HEK293 (cell line): ENCODE measurements around the gene PARD6B.

Experiments
- BCL11B ChIP-seq: fragments of 450-650 bp; formaldehyde crosslinking; IDR thresholded peaks from 2 replicates; pipeline ENCODE4 v1.5.1; 2016; ENCODE audit warnings: low read depth, missing biosample characterization, missing genetic modification characterization
- KLF1 ChIP-seq: fragments of 450-650 bp; formaldehyde crosslinking; IDR thresholded peaks from 2 replicates; pipeline ENCODE4 v1.5.1; 2016; ENCODE audit warnings: missing biosample characterization, missing genetic modification characterization
- KLF7 ChIP-seq: fragments of 450-650 bp; formaldehyde crosslinking; IDR thresholded peaks from 2 replicates; pipeline ENCODE4 v1.5.1; 2016; ENCODE audit warnings: missing biosample characterization, missing genetic modification characterization, borderline replicate concordance
- KLF9 ChIP-seq: fragments of 450-650 bp; formaldehyde crosslinking; IDR thresholded peaks from 2 replicates; pipeline ENCODE4 v1.5.1; 2016; ENCODE audit warnings: missing biosample characterization, missing genetic modification characterization, low read depth
- MEIS1 ChIP-seq: sonication (generic); formaldehyde crosslinking; IDR thresholded peaks from 2 replicates; pipeline ENCODE4 v1.8.1; 2022; ENCODE audit warnings: missing genetic modification reagents, mild to moderate bottlenecking, borderline replicate concordance
- MYNN ChIP-seq: fragments of 450-650 bp; formaldehyde crosslinking; IDR thresholded peaks from 2 replicates; pipeline ENCODE4 v1.5.1; 2016; ENCODE audit warnings: missing biosample characterization, missing genetic modification characterization, borderline replicate concordance
- MZF1 ChIP-seq: fragments of 450-650 bp; formaldehyde crosslinking; IDR thresholded peaks from 2 replicates; pipeline ENCODE4 v1.5.1; 2017; ENCODE audit warnings: missing biosample characterization, missing genetic modification characterization, borderline replicate concordance
- ZBTB20 ChIP-seq: fragments of 450-650 bp; formaldehyde crosslinking; IDR thresholded peaks from 2 replicates; pipeline ENCODE4 v1.5.1; 2016; ENCODE audit warnings: missing biosample characterization, missing genetic modification characterization
- ZBTB21 ChIP-seq: fragments of 450-650 bp; formaldehyde crosslinking; IDR thresholded peaks from 2 replicates; pipeline ENCODE4 v1.5.1; 2017; ENCODE audit warnings: missing biosample characterization, missing genetic modification characterization
- ZFHX2 ChIP-seq: fragments of 450-650 bp; formaldehyde crosslinking; conservative IDR thresholded peaks from 2 replicates; pipeline ENCODE4 v1.5.1; 2016; ENCODE audit warnings: missing biosample characterization, missing genetic modification characterization
- ZFP3 ChIP-seq: fragments of 450-650 bp; formaldehyde crosslinking; IDR thresholded peaks from 2 replicates; pipeline ENCODE4 v1.5.1; 2016; ENCODE audit warnings: low read depth, missing biosample characterization, missing genetic modification characterization
- ZFP69B ChIP-seq: fragments of 450-650 bp; formaldehyde crosslinking; IDR thresholded peaks from 2 replicates; pipeline ENCODE4 v1.5.1; 2016; ENCODE audit warnings: missing biosample characterization, missing genetic modification characterization
- ZNF2 ChIP-seq: fragments of 450-650 bp; formaldehyde crosslinking; IDR thresholded peaks from 2 replicates; pipeline ENCODE4 v1.5.1; 2016; ENCODE audit warnings: missing biosample characterization, missing genetic modification characterization
- ZNF202 ChIP-seq: fragments of 450-650 bp; formaldehyde crosslinking; IDR thresholded peaks from 2 replicates; pipeline ENCODE4 v1.5.1; 2016; ENCODE audit warnings: missing biosample characterization, missing genetic modification characterization, borderline replicate concordance
- ZNF223 ChIP-seq: fragments of 450-650 bp; formaldehyde crosslinking; IDR thresholded peaks from 2 replicates; pipeline ENCODE4 v1.5.1; 2016; ENCODE audit warnings: missing biosample characterization, missing genetic modification characterization
- ZNF23 ChIP-seq: fragments of 450-650 bp; formaldehyde crosslinking; IDR thresholded peaks from 2 replicates; pipeline ENCODE4 v1.5.1; 2016; ENCODE audit warnings: missing biosample characterization, missing genetic modification characterization, borderline replicate concordance
- ZNF335 ChIP-seq: fragments of 450-650 bp; formaldehyde crosslinking; conservative IDR thresholded peaks from 2 replicates; pipeline ENCODE4 v1.5.1; 2016; ENCODE audit warnings: missing biosample characterization, missing genetic modification characterization
- ZNF394 ChIP-seq: fragments of 450-650 bp; formaldehyde crosslinking; IDR thresholded peaks from 2 replicates; pipeline ENCODE4 v1.5.1; 2016; ENCODE audit warnings: missing biosample characterization, missing genetic modification characterization, mild to moderate bottlenecking, moderate library complexity, borderline replicate concordance
- ZNF501 ChIP-seq: fragments of 450-650 bp; formaldehyde crosslinking; IDR thresholded peaks from 2 replicates; pipeline ENCODE4 v1.5.1; 2016; ENCODE audit warnings: missing biosample characterization, missing genetic modification characterization
- ZNF560 ChIP-seq: fragments of 450-650 bp; formaldehyde crosslinking; IDR thresholded peaks from 2 replicates; pipeline ENCODE4 v1.5.1; 2017; ENCODE audit warnings: missing biosample characterization, missing genetic modification characterization, borderline replicate concordance
- ZNF626 ChIP-seq: fragments of 450-650 bp; sonication (Bioruptor Pico); formaldehyde crosslinking; IDR thresholded peaks from 2 replicates; pipeline ENCODE4 v1.5.1; 2018; ENCODE audit warnings: missing biosample characterization, missing genetic modification characterization, inconsistent platforms
- ZNF658 ChIP-seq: fragments of 450-650 bp; formaldehyde crosslinking; IDR thresholded peaks from 2 replicates; pipeline ENCODE4; 2016; ENCODE audit warnings: missing biosample characterization, missing genetic modification characterization
- ZNF677 ChIP-seq: fragments of 450-650 bp; IDR thresholded peaks from 2 replicates; pipeline ENCODE4 v1.5.0; 2018; ENCODE audit warnings: missing biosample characterization, mild to moderate bottlenecking, missing genetic modification characterization, moderate library complexity
- ZNF701 ChIP-seq: fragments of 450-650 bp; formaldehyde crosslinking; IDR thresholded peaks from 2 replicates; pipeline ENCODE4 v1.5.1; 2016; ENCODE audit warnings: missing biosample characterization, missing genetic modification characterization
- ZNF747 ChIP-seq: fragments of 450-650 bp; formaldehyde crosslinking; IDR thresholded peaks from 2 replicates; pipeline ENCODE4 v1.5.1; 2016; ENCODE audit warnings: missing biosample characterization, missing genetic modification characterization
- ZNF830 ChIP-seq: fragments of 450-650 bp; IDR thresholded peaks from 2 replicates; pipeline ENCODE4 v1.5.0; 2018; ENCODE audit warnings: missing biosample characterization, missing genetic modification characterization, low read depth, mild to moderate bottlenecking, moderate library complexity
- ZNF837 ChIP-seq: fragments of 450-650 bp; formaldehyde crosslinking; IDR thresholded peaks from 2 replicates; pipeline ENCODE4 v1.5.1; 2016; ENCODE audit warnings: missing biosample characterization, missing genetic modification characterization
- TF ChIP-seq, protein P1 (sequence below): fragments of 450-650 bp; formaldehyde crosslinking; IDR thresholded peaks from 2 replicates; pipeline ENCODE4 v1.5.1; 2016; ENCODE audit warnings: missing biosample characterization, missing genetic modification characterization
- TF ChIP-seq, protein P2 (sequence below): fragments of 450-650 bp; formaldehyde crosslinking; IDR thresholded peaks from 2 replicates; pipeline ENCODE4 v1.5.1; 2016; ENCODE audit warnings: missing biosample characterization, missing genetic modification characterization
- TF ChIP-seq, protein P3 (sequence below): fragments of 450-650 bp; formaldehyde crosslinking; IDR thresholded peaks from 2 replicates; pipeline ENCODE4 v1.5.1; 2017; ENCODE audit warnings: missing biosample characterization, missing genetic modification characterization
- TF ChIP-seq, protein P4 (sequence below): fragments of 450-650 bp; formaldehyde crosslinking; IDR thresholded peaks from 2 replicates; pipeline ENCODE4 v1.5.1; 2016; ENCODE audit warnings: missing biosample characterization, missing genetic modification characterization
- TF ChIP-seq, protein P5 (sequence below): fragments of 450-650 bp; IDR thresholded peaks from 2 replicates; pipeline ENCODE4 v1.5.1; 2018; ENCODE audit warnings: missing biosample characterization, missing genetic modification characterization

The PARD6B gene

DNA sequence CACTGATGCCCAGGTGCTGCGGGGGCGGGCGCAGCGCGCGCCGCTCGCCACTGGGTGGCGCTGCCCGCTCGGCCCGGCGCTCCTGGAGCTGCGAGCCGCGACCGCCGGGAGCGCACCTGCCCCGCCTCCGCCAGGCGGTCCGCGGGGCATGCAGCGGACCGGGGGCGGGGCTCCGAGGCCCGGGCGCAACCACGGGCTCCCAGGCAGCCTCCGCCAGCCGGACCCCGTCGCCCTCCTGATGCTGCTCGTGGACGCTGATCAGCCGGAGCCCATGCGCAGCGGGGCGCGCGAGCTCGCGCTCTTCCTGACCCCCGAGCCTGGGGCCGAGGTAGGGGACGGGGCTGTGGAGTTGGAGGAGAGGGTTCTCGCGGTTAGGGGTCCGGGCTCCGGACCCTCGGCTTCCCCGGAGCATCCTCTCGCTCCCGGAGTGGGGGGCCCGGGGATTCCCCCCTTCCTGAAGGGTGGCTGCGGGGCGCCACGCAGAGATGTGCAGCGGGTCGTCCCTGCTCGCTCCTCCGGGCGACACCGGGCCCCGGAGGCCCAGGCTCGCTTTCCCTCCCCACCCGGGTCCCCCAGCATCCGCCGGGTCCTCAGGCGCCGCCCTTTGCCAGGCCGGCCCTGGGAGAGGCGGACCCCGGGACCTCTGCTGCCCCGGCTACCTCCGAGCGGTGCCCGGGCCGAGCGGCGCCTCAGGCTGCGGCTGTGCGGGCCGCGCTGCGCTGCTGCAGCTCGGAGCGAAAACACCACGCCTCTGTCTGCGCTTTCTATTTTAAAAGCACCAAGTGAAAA lies 63.7 kb downstream of the PARD6B start, which contains the start of gene BCAS4 (continued):
- no peak for TF ChIP-seq ZNF501 (tag by site-specific recombination)
- TF ChIP-seq, protein P1, sequence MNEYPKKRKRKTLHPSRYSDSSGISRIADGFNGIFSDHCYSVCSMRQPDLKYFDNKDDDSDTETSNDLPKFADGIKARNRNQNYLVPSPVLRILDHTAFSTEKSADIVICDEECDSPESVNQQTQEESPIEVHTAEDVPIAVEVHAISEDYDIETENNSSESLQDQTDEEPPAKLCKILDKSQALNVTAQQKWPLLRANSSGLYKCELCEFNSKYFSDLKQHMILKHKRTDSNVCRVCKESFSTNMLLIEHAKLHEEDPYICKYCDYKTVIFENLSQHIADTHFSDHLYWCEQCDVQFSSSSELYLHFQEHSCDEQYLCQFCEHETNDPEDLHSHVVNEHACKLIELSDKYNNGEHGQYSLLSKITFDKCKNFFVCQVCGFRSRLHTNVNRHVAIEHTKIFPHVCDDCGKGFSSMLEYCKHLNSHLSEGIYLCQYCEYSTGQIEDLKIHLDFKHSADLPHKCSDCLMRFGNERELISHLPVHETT (tag by site-specific recombination), result no peak
- no peak for TF ChIP-seq ZNF837 (tag by site-specific recombination)
- TF ChIP-seq MZF1 (tag by site-specific recombination), result no peak
- TF ChIP-seq, protein P2, sequence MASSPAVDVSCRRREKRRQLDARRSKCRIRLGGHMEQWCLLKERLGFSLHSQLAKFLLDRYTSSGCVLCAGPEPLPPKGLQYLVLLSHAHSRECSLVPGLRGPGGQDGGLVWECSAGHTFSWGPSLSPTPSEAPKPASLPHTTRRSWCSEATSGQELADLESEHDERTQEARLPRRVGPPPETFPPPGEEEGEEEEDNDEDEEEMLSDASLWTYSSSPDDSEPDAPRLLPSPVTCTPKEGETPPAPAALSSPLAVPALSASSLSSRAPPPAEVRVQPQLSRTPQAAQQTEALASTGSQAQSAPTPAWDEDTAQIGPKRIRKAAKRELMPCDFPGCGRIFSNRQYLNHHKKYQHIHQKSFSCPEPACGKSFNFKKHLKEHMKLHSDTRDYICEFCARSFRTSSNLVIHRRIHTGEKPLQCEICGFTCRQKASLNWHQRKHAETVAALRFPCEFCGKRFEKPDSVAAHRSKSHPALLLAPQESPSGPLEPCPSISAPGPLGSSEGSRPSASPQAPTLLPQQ, result no peak
- peak; percentile 63; the same call in 1 of the 2 replicates for TF ChIP-seq KLF9 (tag by site-specific recombination)
- TF ChIP-seq ZNF223 (tag by site-specific recombination), result no peak
- no peak for TF ChIP-seq ZNF830 (tag by site-specific recombination)
- TF ChIP-seq ZFP3 (tag by site-specific recombination), result no peak
- TF ChIP-seq ZNF658, result no peak
- no peak for TF ChIP-seq ZFP69B (tag by site-specific recombination)
- TF ChIP-seq ZFHX2 (tag by site-specific recombination), result peak; percentile 54
- TF ChIP-seq, protein P3, sequence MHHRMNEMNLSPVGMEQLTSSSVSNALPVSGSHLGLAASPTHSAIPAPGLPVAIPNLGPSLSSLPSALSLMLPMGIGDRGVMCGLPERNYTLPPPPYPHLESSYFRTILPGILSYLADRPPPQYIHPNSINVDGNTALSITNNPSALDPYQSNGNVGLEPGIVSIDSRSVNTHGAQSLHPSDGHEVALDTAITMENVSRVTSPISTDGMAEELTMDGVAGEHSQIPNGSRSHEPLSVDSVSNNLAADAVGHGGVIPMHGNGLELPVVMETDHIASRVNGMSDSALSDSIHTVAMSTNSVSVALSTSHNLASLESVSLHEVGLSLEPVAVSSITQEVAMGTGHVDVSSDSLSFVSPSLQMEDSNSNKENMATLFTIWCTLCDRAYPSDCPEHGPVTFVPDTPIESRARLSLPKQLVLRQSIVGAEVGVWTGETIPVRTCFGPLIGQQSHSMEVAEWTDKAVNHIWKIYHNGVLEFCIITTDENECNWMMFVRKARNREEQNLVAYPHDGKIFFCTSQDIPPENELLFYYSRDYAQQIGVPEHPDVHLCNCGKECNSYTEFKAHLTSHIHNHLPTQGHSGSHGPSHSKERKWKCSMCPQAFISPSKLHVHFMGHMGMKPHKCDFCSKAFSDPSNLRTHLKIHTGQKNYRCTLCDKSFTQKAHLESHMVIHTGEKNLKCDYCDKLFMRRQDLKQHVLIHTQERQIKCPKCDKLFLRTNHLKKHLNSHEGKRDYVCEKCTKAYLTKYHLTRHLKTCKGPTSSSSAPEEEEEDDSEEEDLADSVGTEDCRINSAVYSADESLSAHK, result no peak
- TF ChIP-seq, protein P4, sequence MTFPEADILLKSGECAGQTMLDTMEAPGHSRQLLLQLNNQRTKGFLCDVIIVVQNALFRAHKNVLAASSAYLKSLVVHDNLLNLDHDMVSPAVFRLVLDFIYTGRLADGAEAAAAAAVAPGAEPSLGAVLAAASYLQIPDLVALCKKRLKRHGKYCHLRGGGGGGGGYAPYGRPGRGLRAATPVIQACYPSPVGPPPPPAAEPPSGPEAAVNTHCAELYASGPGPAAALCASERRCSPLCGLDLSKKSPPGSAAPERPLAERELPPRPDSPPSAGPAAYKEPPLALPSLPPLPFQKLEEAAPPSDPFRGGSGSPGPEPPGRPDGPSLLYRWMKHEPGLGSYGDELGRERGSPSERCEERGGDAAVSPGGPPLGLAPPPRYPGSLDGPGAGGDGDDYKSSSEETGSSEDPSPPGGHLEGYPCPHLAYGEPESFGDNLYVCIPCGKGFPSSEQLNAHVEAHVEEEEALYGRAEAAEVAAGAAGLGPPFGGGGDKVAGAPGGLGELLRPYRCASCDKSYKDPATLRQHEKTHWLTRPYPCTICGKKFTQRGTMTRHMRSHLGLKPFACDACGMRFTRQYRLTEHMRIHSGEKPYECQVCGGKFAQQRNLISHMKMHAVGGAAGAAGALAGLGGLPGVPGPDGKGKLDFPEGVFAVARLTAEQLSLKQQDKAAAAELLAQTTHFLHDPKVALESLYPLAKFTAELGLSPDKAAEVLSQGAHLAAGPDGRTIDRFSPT (tag by site-specific recombination), result no peak
- TF ChIP-seq ZNF747 (tag by site-specific recombination), result no peak
- TF ChIP-seq ZNF677, result 0 out of 2 replicates have a peak, but pooled peaks have one; percentile 15
- no peak for TF ChIP-seq KLF7 (tag by site-specific recombination)
- TF ChIP-seq ZNF394 (tag by site-specific recombination), result no peak
- no peak for TF ChIP-seq ZNF23 (tag by site-specific recombination)
- TF ChIP-seq, protein P5, sequence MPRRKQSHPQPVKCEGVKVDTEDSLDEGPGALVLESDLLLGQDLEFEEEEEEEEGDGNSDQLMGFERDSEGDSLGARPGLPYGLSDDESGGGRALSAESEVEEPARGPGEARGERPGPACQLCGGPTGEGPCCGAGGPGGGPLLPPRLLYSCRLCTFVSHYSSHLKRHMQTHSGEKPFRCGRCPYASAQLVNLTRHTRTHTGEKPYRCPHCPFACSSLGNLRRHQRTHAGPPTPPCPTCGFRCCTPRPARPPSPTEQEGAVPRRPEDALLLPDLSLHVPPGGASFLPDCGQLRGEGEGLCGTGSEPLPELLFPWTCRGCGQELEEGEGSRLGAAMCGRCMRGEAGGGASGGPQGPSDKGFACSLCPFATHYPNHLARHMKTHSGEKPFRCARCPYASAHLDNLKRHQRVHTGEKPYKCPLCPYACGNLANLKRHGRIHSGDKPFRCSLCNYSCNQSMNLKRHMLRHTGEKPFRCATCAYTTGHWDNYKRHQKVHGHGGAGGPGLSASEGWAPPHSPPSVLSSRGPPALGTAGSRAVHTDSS (tag by site-specific recombination), result no peak
- TF ChIP-seq ZNF560, result no peak
- no peak for TF ChIP-seq ZNF2 (tag by site-specific recombination)
- TF ChIP-seq ZNF626, result no peak
- TF ChIP-seq ZNF335 (tag by site-specific recombination), result peak; percentile 92
- TF ChIP-seq ZBTB21 (tag by site-specific recombination), result no peak
- TF ChIP-seq ZBTB20 (tag by site-specific recombination), result peak; percentile 90
- TF ChIP-seq KLF1 (tag by site-specific recombination), result no peak
- no peak for TF ChIP-seq MYNN
- TF ChIP-seq BCL11B (tag by site-specific recombination), result no peak
- no peak for TF ChIP-seq ZNF202 (tag by site-specific recombination)
- TF ChIP-seq MEIS1 (CRISPR knock-in tag), result no peak
- TF ChIP-seq ZNF701 (tag by site-specific recombination), result no peak
